GM19240 (cell line): ENCODE data around the gene NUMB.
"Not testable (repeated sequence)": the region's sequence is repeated elsewhere in the genome, so short reads cannot be mapped to it uniquely, and the experiment has no call there.

ENCODE experiments used
- DNase-seq: peaks from one replicate; pipeline ENCODE4 v3.0.0; 2011; ENCODE audit warnings: low spot score; ENCODE audit not compliant: insufficient read length

Gene NUMB

DNA sequence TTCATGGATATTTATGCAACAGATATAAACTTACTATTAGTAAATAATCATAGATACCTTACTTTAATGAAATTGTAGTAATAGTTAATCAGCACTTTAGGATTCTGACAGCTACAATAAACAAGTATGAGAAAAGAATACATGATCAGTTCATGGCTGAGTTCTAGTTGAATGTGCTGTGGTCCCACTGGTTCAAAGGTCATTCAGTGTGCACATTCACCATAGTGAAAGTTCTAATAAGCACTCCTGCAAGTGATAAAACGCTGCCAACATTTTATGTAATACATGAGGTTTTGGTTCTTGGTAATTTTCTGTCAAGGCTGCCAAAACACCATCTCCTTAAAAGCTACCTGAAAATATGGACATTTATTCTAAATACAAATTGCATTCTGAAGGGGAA lies 92.6 kb downstream of the NUMB start:
- no peak for DNase-seq

DNA sequence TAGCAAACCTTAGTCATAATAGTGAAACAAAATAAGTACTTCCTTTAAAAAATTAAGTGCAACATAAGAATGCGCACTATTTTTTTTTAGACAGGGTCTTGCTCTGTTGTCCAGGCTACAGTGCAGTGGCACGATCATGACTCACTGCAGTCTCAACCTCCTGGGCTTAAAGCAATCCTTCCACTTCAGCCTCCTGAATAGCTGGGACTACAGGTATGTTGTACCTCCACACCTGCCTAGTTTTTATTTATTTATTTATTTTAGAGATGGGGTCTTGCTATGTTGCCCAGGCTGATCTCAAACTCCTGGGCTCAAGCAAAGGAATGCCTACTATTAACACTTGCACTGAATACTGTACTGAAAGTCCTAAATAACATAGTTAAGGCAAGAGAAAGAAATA lies 93.8 kb downstream of the NUMB start:
- no peak for DNase-seq

DNA sequence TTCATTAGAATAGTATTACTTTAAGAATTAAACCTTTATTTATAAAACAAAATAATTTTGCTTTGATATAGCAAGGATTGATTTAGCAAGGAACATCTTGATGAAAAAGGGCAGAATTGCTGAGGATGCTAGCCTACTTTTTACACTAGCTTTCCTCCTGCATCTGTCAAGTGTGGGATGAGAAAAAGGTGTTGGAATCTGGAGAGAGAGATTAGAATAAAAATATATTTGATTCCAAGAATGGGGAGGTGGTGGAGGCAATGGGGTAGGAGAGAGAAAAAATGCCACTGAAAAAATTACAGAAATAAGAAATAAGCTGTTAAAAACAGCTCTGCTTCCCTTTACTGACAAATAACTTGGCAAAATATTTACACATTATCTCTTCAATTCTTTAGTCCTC lies 98.9 kb downstream of the NUMB start:
- DNase-seq: no peak

DNA sequence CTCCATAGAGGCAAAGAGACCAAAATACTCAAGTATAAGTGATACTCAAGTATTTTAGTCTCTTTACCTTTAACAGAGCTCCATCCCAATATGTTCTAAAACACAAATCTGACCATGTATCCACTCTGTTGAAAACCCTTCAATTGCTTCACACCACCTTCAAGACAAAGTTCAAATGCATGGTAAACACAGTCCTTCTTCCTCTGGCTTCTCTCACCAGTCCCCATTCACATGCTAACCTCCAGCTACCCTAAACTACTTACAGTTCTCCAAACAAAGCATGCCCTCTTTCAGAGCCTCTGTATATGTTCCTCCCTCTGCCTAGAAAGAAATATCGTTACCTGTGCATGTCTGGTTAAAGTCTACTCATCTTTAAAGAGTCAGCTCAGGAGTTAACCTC lies 100.2 kb downstream of the NUMB start:
- no peak for DNase-seq

DNA sequence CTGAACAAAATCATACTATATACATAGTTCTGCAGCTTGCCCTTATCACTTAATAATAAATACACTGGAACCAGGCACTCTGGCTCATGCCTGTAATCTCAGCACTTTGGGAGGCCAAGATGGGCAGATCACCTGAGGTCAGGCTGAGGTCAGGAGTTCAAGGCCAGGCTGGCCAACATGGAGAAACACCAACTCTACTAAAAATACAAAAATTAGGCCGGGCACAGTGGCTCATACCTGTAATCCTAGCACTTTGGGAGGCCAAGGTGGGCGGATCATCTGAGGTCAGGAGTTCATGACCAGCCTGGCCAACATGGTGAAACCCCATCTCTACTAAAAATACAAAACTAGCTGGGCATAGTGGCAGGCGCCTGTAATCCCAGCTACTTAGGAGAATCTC lies 109.3 kb downstream of the NUMB start:
- DNase-seq: not testable (repeated sequence)

DNA sequence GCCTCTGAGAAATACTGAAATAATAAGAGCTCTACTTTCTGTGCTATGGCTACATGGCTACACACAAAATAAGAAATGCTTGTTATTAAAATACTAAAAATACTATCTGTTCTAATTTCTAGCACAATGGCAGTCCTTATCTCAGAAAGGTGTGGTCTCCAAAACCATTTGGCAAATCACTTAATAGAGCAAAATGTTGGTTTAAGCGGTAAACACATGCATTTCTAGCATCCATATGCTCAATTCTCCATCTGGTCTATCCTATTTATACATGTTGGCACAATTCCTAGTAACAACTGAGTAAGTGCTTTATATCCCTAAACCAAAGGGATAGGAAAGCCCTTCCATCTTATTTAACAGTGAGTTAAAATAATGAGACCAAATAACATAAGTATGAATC lies 114.0 kb downstream of the NUMB start:
- no peak for DNase-seq

DNA sequence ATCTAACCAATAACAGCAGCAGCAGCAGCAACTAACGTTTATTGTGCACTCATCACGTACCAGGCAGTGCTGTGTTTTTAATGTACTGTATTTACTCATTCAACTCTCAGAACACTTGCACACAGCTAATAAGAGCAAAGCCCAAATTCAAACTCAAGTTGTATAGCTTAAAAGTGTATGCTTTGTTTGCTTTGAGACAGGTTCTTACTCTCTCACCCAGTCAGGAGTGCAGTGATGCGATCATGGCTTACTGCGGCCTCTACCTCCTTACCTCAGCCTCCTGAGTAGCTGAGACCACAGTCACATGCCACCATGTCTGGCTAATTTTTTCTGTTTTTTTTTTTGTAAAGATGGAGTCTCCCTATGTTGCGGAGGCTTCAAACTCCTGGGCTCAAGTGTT lies 115.7 kb downstream of the NUMB start:
- DNase-seq: no peak

DNA sequence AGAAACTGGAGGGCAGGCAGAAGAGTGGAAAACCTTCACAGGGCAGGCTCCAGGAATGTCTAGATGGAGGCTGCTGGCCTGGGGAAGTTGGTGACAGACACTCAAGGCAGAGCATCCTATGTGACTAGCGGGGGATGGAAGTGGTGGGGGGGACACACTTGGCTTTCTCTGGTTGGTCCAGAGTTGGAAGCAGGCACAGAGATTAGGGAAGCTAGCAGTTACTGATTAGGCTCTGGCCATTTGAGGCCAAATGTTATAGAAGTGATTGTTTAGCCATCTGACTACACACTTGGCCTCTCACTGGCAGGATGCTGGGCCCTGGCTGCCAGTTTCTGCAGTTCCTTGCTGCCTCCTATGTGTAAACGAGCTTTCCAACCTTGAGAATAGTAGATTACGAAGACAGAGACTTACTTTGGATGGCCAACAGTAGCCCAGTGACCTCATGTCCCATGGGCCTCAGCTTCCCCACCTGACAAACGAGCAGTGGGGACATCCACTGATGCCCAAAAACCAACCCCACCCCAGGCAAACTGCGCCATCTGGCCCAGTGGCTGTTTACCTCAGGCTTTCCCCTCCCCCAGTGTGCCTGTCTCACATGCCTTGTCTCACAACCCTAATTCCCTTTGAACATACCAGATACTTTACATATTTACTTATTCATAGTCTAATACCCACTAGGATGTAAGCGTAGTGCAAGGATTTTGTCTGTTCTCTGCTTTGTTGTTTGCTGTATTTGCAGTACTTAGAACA lies 118.3 kb downstream of the NUMB start:
- no peak for DNase-seq

DNA sequence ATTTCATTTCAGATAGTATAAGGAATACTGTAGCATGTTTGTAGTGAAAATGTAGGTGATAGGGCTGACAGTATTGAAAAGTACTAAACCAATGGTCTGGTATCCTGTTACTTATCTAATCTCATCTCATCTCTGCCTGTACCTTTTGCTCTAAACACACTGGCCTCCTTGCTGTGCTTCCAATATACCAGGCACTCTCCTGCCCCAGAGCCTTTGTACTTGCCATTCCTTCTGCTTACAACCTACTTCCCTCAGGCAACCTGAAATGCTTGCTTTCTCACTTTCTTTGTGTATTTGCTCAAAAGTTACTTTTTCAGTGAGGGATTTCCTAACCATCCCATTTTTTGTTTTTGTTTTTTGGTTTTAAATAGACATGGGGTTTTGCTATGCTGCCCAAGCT lies 119.1 kb downstream of the NUMB start:
- DNase-seq: no peak

DNA sequence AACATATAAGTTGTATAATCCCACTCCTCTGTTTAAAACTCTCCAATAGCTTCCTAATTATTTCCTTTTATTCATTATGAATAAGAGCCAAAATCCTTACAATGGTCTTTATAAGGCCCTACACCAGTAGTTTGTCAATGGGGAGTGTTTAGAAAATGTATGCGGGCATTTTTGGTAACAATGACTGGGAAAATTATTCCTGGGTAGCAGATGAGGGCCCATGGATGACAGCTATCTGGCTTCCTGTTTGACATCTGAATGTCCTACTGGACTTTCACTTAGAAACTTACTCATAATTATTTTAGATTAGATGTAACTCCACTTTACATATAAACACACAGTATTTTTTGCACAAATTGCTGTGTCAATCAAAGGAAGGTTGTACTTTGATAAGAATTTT lies 119.8 kb downstream of the NUMB start:
- no peak for DNase-seq

DNA sequence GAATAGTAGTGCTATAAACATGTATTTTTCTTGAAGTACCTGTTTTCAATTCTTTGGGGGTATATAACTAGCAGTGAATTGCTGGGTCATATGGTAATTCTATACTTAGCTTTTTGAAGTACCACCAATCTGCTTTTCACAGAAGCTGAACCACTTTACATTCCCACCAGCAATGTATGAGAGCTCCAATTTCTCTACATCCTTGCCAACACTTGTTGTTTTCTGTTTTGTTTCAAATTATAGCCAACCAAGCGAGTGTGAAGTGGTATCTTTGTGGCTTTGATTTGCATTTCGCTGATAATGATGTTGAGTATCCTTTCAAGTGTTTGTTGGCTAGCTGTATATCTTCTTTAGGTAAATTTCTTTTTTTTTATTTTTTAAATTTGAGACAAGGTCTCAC lies 125.3 kb downstream of the NUMB start:
- DNase-seq: no peak

DNA sequence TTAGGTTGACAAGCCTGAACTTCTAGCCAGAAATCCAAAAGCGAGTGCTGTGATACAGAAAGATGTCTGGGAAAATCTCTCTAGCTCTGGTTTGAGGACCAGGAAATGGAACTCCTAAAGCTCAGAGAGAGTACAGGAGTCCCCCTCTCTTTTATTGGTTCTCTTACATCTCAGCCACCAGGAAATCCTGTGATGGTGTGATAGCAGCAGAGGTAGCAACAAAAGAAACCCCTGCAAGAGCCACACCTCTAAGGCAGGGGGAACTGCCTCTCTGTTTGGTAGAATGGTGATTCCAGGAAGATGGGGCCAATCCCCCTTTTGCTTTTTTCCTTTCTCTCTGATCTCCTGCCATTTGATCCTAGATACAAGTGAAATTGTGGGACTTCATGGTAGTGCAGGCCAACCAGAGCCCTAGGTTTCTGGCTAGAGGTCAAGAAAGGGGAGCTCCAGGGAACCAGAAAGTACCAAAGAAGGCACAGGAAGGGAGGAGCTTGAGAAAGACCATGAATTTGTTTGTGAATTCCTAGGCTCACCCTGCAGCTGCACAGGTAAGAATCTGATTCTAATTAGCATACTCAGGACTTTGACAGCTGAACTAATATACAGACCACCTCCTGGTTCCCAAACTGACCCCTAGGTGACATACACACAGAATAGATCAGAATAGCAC lies 132.6 kb downstream of the NUMB start:
- no peak for DNase-seq

DNA sequence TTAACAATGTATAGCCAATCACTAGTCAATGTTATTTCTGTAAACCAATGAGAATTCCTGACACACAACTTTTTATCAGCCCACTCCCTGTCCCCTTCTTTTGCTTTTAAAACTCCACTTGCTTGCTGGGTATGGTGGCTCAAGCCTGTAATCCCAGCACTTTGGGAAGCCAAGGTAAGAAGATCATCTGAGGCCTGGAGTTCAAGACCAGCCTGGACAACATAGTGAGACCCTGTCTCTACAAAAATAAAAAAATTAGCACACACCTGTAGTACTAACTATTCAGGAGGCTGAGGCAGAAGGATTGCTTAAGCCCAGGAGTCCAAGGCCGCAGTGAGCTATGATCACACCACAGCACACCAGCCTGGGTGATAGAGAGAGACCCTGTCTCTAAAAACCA lies 133.3 kb downstream of the NUMB start:
- no peak for DNase-seq

DNA sequence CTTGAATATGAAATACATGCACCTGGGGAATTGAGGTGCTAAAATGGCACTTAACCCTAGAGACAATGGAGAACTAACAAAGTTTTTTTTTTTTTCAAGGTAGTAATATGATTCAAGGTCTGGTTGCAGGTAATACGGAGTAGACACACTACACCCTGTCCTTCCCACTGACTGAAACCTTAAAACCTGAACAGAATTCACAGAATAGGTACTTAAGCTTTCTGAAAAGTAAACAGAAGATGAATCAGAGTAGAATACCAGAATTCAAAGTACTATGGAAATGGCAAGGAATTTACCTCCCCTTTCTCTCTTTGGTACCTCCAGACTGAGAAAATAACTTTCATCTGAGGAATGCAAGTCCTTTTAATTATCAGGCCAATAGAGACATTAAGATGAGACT lies 133.8 kb downstream of the NUMB start:
- no peak for DNase-seq

DNA sequence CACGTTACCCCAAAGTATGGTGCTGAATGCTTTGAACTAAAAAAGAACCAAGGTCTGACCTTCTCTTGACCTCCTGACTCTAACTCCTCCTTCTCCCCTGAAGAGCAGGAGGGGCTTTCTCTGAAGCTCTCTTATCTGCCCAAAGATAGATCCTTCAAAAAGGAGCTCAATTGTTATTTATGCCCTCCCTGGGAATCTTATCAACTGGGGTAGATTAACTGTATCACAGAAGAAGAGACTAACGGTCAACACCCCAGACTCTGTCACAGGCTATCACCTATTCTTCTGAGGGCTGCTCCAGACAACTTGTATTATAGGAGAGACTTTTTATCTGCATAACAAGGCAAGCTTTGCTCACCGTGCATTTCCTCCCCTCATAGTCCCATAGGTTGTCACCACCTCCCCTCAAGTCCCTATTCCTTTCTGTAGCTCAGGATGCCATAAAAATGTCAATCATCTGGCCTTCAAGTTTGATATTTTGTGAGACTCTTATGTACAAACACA lies 134.4 kb downstream of the NUMB start:
- no peak for DNase-seq

DNA sequence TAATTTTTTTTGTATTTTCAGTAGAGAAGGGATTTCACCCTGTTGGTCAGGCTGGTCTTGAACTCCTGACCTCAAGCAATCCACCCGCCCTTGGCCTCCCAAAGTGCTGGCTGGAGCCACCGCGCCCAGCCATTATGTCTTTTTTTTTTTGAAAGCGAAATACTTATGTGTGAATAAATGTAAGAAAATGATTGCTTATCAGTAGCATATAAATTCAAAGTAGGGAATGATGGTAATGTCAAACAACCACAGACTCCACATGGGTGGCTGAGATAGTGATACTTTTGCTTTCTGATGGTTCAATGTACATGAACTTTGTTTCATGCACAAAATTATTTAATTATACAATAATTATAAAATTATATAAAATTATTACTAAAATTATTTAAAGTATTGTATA lies 145.2 kb downstream of the NUMB start:
- no peak for DNase-seq

DNA sequence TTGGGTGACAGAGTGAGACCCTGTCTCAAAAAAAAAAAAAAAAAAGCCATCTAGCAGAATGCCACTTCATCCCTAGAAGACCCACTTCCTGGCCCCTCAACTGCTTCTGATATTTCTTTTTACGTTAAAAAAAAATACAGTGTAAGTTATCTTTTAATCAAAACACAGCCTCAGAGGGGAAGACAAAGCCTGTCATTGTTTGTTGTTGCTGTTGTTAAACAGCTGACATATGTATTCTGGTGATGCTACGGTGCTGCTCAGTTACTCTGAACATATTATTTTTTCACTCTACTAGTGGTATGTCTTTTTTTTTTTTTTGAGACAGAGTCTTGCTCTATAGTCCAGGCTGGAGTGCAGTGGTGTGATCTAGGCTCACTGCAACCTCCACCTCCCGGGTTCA lies 145.7 kb downstream of the NUMB start:
- DNase-seq: no peak

DNA sequence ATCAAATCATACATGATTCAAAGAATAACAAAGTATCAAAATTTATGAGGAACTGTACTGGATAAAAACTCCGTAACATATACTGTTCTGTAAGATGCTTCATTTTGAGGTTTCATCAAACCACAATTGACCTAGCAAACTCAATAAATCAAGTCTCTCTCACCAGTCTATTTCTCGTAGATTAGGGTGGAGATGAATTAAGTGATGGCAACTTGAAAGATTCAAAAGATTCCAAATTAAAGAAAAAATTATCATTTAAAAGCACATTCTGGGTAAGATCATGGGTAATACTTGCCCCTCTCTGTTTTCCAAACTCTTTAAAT lies 146.7 kb downstream of the NUMB start:
- no peak for DNase-seq

DNA sequence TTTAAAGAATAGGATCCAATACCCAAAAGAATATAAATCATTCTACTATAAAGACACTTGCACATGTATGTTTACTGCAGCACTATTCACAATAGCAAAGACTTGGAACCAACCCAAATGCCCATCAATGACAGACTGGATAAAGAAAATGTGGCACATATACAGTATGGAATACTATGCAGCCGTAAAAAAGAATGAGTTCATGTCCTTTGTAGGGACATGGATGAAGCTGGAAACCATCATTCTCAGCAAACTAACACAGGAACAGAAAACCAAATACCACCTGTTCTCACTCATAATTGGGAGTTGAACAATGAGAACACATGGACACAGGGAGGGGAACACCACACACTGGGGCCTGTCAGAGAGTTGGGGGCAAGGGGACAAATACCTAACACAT lies 149.1 kb downstream of the NUMB start:
- DNase-seq: not testable (repeated sequence)

DNA sequence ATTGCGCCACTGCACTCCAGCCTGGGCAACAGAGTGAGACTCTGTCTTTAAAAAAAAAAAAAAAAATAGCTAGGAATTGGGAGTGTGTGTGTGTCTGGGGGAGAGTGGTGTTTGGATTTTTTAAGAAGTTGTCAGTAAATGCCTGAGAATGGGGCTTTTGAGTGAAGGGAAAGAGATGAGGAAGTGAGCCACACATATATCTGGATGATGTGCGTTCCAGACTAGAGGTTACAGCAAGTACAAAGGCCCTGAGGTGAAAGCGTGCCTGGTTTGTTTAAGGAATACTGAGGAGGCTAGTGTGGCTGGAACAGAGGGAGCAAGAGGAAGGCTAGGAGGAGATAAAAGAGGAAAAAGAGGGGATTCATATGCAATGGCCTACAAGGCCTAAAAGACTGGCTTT lies 151.1 kb downstream of the NUMB start:
- no peak for DNase-seq

DNA sequence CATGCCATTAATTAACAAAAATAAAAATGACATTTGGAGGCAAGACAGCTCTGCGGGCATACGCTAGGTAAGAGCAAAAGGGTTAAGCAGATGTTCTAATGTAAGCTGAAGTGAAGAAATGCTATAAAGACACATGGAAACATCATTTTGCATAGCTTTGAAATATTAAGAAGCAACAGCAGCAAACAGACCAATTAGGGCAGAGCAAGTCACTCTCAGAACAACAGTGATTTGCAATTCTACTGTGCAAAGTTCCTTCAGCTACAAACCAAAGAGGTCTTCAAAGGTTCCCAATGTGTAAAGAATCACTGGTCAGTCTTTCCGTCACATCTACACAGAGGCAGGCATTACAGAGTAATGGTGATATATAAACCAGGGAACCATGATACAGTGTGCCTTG lies 152.8 kb downstream of the NUMB start:
- no peak for DNase-seq

DNA sequence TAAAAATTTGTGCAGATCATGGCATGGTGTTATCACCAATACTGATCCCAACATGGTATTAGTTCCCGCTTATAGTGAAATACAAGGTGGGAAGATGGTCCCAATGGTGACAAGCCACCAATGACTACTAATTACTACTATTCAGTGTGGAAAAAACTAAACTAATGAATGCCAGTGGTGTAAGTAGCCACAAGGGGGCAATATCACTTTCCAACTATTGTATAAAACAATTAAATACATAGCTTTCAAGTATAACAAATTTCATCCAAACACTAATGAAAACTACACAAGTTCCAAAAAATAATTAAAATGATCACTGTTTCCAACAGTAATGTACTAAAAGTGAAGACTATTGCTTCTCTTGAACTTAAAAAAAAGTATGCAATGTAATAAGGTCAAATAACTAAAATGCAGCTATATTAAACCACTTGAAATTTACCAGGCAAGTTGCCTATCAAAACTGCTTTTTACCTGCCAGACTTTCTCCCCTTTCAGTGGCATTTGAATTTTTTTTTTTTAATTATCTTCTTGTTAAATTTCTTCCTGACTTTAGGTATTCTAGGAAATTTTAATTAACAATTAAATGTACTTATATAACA lies 163.0 kb downstream of the NUMB start:
- no peak for DNase-seq
